ENCODE results near the gene MIF4GD. TPM values are rescaled to one million over a fixed set of nuclear protein-coding genes. Genes with fewer than 3 reads are reported as not detected.

Gene MIF4GD
- total RNA-seq, 1 donor from 2014 or later: 55.2 TPM

DNA sequence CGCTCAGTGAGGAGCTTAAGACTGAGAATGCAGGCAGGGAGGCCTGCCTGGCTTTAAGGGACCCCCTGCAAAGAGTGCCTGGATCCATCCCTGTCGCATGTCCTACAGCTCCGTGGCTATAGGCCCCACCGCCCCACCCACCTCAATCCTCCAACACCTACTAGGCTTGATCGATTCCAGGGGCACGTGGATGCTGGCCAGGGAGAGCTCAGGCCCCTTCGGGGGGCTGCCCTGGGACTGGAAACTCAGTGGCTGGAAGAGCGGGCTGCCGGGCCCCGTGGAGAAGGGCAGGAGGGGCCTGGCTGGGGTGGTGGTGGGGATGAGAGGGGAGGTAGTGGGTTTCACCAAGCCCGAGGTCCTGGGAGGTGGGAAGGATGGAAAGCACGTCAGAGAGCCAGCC lies 31.8 kb downstream of the MIF4GD start:
- intact Hi-C loops (cut with micrococcal nuclease): loop anchor here (5.0 kb wide), 1 partner anchor 33 kb away; the partner anchor contains the start of gene MIF4GD
- ChIA-PET CTCF (interaction anchor here (0.9 to 5.0 kb wide), 6 partner anchors 10 to 277 kb away, joined by 4 to 24 read pairs (median 10); partner anchors contain the start of gene MIF4GD), POLR2A (interaction anchor here (1.8 to 2.9 kb wide), 4 partner anchors 11 to 125 kb away, joined by 4 to 17 read pairs (median 6); partner anchors contain the start of genes GGA3 and MRPS7)
- Mint-ChIP-seq H3K9me3 (no peaks in the 10 kb centered on the region), H3K27me3 (no peaks in the 10 kb centered on the region), H3K4me3 (no peak overlapping the region), H3K27ac (no peak overlapping the region), H3K4me1 (peaks cover 40% of the 10 kb centered on the region), H3K36me3 (ENCODE audit: low read depth) (peaks cover 93% of the 10 kb centered on the region)
- TF ChIP-seq, protein P1, sequence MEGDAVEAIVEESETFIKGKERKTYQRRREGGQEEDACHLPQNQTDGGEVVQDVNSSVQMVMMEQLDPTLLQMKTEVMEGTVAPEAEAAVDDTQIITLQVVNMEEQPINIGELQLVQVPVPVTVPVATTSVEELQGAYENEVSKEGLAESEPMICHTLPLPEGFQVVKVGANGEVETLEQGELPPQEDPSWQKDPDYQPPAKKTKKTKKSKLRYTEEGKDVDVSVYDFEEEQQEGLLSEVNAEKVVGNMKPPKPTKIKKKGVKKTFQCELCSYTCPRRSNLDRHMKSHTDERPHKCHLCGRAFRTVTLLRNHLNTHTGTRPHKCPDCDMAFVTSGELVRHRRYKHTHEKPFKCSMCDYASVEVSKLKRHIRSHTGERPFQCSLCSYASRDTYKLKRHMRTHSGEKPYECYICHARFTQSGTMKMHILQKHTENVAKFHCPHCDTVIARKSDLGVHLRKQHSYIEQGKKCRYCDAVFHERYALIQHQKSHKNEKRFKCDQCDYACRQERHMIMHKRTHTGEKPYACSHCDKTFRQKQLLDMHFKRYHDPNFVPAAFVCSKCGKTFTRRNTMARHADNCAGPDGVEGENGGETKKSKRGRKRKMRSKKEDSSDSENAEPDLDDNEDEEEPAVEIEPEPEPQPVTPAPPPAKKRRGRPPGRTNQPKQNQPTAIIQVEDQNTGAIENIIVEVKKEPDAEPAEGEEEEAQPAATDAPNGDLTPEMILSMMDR (IDR thresholded peaks at IDR 0.05): no peak
- DNase-seq (no peak), ATAC-seq (ENCODE audit: low read depth) (no peak)

DNA sequence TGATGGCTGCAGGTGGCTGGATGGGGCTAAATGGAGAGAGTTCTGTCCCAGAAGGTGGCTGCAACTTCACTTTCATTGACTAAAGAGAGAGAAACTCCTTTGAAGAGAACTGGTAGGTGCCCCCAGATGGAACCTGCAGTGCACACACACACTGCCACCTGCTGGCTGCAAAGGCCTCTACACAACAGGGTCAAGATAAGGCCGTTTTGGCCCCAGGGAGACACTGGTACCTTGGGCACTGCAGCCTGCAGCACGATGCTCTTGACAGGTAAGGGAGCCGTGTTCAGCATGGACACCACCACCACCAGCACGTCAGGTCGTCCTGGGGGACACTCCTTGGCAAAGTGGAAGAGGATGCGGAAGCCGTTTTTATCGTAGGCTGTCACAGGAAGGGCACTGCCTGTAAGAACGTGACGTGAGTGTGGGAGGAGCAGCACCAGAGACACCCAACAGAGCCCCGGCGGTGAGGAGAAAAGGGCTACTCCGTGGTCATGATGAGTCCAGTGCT lies 32.3 kb downstream of the MIF4GD start:
- H3K4me3 Mint-ChIP-seq: peak overlapping the region; percentile 57
- intact Hi-C loops (cut with micrococcal nuclease): loop anchor here (1.0 to 5.0 kb wide), 3 partner anchors 34 to 174 kb away; partner anchors contain the start of gene MIF4GD

DNA sequence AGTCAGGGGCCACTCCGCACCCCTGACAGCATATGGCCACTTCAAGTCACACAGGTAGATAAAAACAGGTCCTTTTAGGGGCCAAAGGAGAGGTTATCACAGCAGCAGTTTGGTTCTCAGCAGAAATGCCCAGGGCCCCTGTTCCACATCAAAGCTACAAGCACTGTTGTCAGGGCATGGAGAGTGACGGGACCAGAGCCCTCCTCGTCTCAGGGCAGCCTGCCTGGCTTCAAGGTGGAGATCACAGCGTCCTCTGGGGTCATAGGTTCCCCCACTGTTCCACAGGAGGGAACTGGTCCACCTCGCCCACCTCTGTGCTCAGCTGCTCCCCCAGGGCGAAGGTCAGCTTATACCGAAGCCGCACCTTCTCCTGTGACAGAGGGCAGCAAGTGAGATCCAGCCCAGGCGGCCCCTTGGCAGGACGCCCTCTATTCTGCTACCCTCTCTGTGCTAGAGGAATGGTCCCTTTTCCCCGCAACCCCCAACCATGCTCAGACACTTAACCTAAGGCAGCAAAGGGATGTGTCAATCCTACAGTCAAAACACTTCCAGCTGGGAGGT lies 32.9 kb downstream of the MIF4GD start:
- Mint-ChIP-seq H3K27ac (peak overlapping the region; percentile 65), H3K36me3 (ENCODE audit: low read depth) (peaks cover 89% of the 10 kb centered on the region)

More for the DNA sequence above, 32.3 kb downstream of the MIF4GD start:
- peak; percentile 72 for ATAC-seq (ENCODE audit: low read depth)
- H3K27ac Mint-ChIP-seq: peak overlapping the region; percentile 83
- POLR2A ChIA-PET: interaction anchor here (2.8 to 2.9 kb wide), 2 partner anchors 11 to 23 kb away, joined by 7 to 17 read pairs; partner anchors contain the start of genes GGA3 and MRPS7
- DNase-seq: peak; percentile 53
- no peaks in the 10 kb centered on the region for H3K27me3 Mint-ChIP-seq
- peaks cover 35% of the 10 kb centered on the region for H3K4me1 Mint-ChIP-seq
- CTCF ChIA-PET: interaction anchor here (0.5 to 5.0 kb wide), 6 partner anchors 21 to 277 kb away, joined by 3 to 24 read pairs (median 10); partner anchors contain the start of gene MIF4GD
- TF ChIP-seq, protein P1 (IDR thresholded peaks at IDR 0.05): no peak
- H3K36me3 Mint-ChIP-seq (ENCODE audit: low read depth): peaks cover 92% of the 10 kb centered on the region
- H3K9me3 Mint-ChIP-seq: no peaks in the 10 kb centered on the region

DNA sequence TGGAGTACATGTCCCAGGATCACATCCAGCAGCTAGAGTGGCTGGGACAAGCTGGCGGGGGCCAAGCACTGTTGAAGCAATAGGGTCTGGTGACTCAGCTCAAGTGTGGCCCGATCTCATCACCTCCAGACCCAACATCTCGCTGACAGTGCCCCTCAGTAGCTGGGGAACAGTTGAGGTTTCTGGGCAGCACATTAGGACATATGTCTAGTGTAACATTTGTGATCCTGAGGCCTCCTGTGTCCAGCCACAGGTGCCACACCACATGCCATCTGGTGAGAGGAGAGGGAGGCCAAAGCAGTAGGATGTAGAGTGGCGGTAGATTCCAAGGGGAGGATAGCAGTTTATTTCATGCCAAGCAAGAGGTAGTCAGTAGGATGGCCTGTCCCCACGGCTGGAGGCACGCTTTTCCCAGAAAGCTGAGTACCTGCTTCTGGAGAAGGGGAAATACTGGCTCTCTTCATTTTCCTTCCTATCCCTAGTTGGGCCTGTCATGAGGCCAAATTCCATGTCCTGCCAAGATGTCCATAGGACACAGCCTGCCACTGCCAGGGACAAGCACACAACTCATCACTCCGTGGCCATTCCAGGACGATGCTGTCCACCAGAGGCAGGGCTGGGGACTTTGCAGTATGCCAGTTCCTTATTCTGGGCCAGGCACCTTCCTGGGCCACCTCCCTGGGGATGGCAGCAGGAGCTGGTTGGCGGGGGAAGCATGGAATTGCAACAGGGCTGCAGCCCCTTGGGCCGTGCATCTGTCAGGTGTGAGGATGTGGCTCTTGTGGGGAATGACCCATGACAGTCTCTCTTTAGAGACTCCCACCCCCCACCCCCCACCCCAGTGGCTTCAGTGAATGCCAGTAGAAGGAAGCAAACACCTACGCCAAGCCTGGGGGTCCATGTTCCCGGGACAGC lies 33.7 kb downstream of the MIF4GD start:
- POLR2A ChIA-PET: interaction anchor here (0.6 kb wide), 1 partner anchor 26 kb away, joined by 7 read pairs; no protein-coding TSS in a partner anchor
- no peak for DNase-seq
- H3K9me3 Mint-ChIP-seq: no peaks in the 10 kb centered on the region
- ATAC-seq (ENCODE audit: low read depth): no peak
- H3K27ac Mint-ChIP-seq: peak overlapping the region; percentile 65
- H3K27me3 Mint-ChIP-seq: no peaks in the 10 kb centered on the region
- H3K4me1 Mint-ChIP-seq: peaks cover 22% of the 10 kb centered on the region
- CTCF ChIA-PET: interaction anchor here (0.8 to 2.3 kb wide), 5 partner anchors 9 to 175 kb away, joined by 3 to 10 read pairs (median 3); no protein-coding TSS in a partner anchor
- intact Hi-C loops (cut with micrococcal nuclease): loop anchor here (1.0 to 5.0 kb wide), 3 partner anchors 35 to 175 kb away; partner anchors contain the start of gene MIF4GD
- no peak overlapping the region for H3K4me3 Mint-ChIP-seq
- H3K36me3 Mint-ChIP-seq (ENCODE audit: low read depth): peaks cover 91% of the 10 kb centered on the region
- TF ChIP-seq, protein P1 (IDR thresholded peaks at IDR 0.05): no peak

More for the DNA sequence above, 32.9 kb downstream of the MIF4GD start:
- H3K4me1 Mint-ChIP-seq: peaks cover 29% of the 10 kb centered on the region
- ChIA-PET POLR2A (interaction anchor here (2.8 kb wide), 1 partner anchor 12 kb away, joined by 7 read pairs; no protein-coding TSS in a partner anchor), CTCF (interaction anchor here (0.5 to 3.7 kb wide), 3 partner anchors 124 to 276 kb away, joined by 3 to 16 read pairs (median 10); no protein-coding TSS in a partner anchor)
- H3K27me3 Mint-ChIP-seq: no peaks in the 10 kb centered on the region
- TF ChIP-seq, protein P1 (IDR thresholded peaks at IDR 0.05): no peak
- DNase-seq (no peak), ATAC-seq (ENCODE audit: low read depth) (no peak)
- H3K9me3 Mint-ChIP-seq: no peaks in the 10 kb centered on the region
- H3K4me3 Mint-ChIP-seq: no peak overlapping the region
- intact Hi-C loops (cut with micrococcal nuclease): loop anchor here (1.0 to 5.0 kb wide), 3 partner anchors 34 to 174 kb away; partner anchors contain the start of gene MIF4GD

All from activated B cell treated with CpG ODN at 0.5 μM for 24 hours (primary cell).